CD4-positive, alpha-beta T cell (primary cell): ENCODE results near the gene MCU. TPM values are rescaled to one million over a fixed set of nuclear protein-coding genes. Genes with fewer than 3 reads are reported as not detected.

Experiments used
- ATAC-seq: fragments of 200-7000 bp; cut with Tn5 transposase; one replicate; pipeline ENCODE4 v1.10.0; 2022; ENCODE audit warnings: mild to moderate bottlenecking; ENCODE audit not compliant: poor library complexity
- CTCF ChIA-PET: fragments of 350-600 bp; sonication (Branson Sonifier 250); formaldehyde crosslinking; loops from one replicate; lab custom pipeline; 2021; ENCODE audit warnings: antibody characterized with exemption, inconsistent platforms; lab: Charles Lee
- POLR2A ChIA-PET: fragments of 350-600 bp; sonication (Branson Sonifier 250); formaldehyde crosslinking; loops from one replicate; lab custom pipeline; 2021; ENCODE audit warnings: antibody characterized with exemption, inconsistent platforms; lab: Charles Lee
- DNase-seq, 14 experiments: peaks; one replicate each; pipeline ENCODE4 v3.0.0-alpha.2; 2013 to 2020; ENCODE audit warnings: mixed read lengths in 2 of 14
- H3K27ac ChIP-seq, 2 donors: one replicate each; pipeline versions ENCODE4 v1.5.1 to v1.7.0; 2013; ENCODE audit warnings: low read length in 2 of 2, low read depth in 1 of 2, mild to moderate bottlenecking in 1 of 2
- H3K27me3 ChIP-seq, 2 experiments: 1 replicate in 1 of 2; 2 replicates in 1 of 2; pipeline versions ENCODE4 v1.6.1 to v1.7.0; 2013; ENCODE audit warnings: low read length in 2 of 2, control low read depth in 1 of 2, mild to moderate bottlenecking in 1 of 2, moderate library complexity in 1 of 2; ENCODE audit not compliant: insufficient read depth in 2 of 2, control insufficient read depth in 1 of 2
- H3K36me3 ChIP-seq: one replicate; pipeline ENCODE4 v1.6.1; 2013; ENCODE audit warnings: low read length, control low read depth; ENCODE audit not compliant: insufficient read depth
- H3K4me1 ChIP-seq: one replicate; pipeline ENCODE4 v1.6.1; 2013; ENCODE audit warnings: low read length, control low read depth; ENCODE audit not compliant: insufficient read depth
- H3K4me3 ChIP-seq: one replicate; pipeline ENCODE4 v1.5.1; 2013; ENCODE audit warnings: mild to moderate bottlenecking, low read length, moderate library complexity
- H3K9me3 ChIP-seq, 2 experiments: 1 replicate in 1 of 2; 2 replicates in 1 of 2; pipeline versions ENCODE4 v1.6.1 to v1.7.0; 2013; ENCODE audit warnings: low read length in 2 of 2, mild to moderate bottlenecking in 2 of 2, control low read depth in 1 of 2, moderate library complexity in 1 of 2; ENCODE audit not compliant: control insufficient read depth in 1 of 2, insufficient read depth in 1 of 2
- H3K27ac Mint-ChIP-seq: one replicate; pipeline ENCODE4 v1.8.0; 2020; ENCODE audit warnings: mixed read lengths
- H3K27me3 Mint-ChIP-seq: one replicate; pipeline ENCODE4 v1.8.0; 2021; ENCODE audit warnings: mixed read lengths
- H3K36me3 Mint-ChIP-seq: one replicate; pipeline ENCODE4 v1.8.0; 2021; ENCODE audit warnings: low read depth, mixed read lengths
- H3K4me1 Mint-ChIP-seq: one replicate; pipeline ENCODE4 v1.8.0; 2021; ENCODE audit warnings: low read depth, mixed read lengths
- H3K4me3 Mint-ChIP-seq: one replicate; pipeline ENCODE4 v1.8.0; 2020; ENCODE audit warnings: mild to moderate bottlenecking, mixed read lengths
- H3K9me3 Mint-ChIP-seq: one replicate; pipeline ENCODE4 v1.8.0; 2020; ENCODE audit warnings: mixed read lengths
- CTCF ChIP-seq: fragments of 200-600 bp; IDR thresholded peaks from one replicate; pipeline ENCODE4 v1.8.0; 2022; ENCODE audit warnings: antibody characterized with exemption, mild to moderate bottlenecking
- intact Hi-C, 2 experiments: fragments of 100-400 bp; cut with DNase I in 1 of 2; cut with micrococcal nuclease in 1 of 2; formaldehyde crosslinking; loops; one replicate each; pipeline versions ENCODE4 v1.15.1 to v1.9.0; 2023 to 2025; cut with DNase I, micrococcal nuclease
- total RNA-seq, 174 experiments: library from RNA in 2 of 174; stranded (reverse) in 2 of 174; gene quantifications; one replicate each; pipeline ENCODE4 v1.2.3 and lab custom pipeline; 2021 to 2026

MCU gene
- total RNA-seq, 2 experiments from 2014 or later: 10.3 to 12.0 TPM

GRCh38 chr10:72858067-72858466 lies 166.1 kb downstream of the MCU start:
- intact Hi-C loops: no loop called here
- Histone ChIP-seq H3K4me3 (no peak overlapping the region), H3K4me1 (no peaks in the 10 kb centered on the region), H3K27me3 (no peaks in the 10 kb centered on the region), H3K9me3 (no peaks in the 10 kb centered on the region), H3K36me3 (peaks cover 3% of the 10 kb centered on the region), H3K27ac (no peak overlapping the region)
- no peak for TF ChIP-seq CTCF
- Mint-ChIP-seq H3K4me1 (no peaks in the 10 kb centered on the region), H3K36me3 (peaks cover 18% of the 10 kb centered on the region), H3K27me3 (no peaks in the 10 kb centered on the region), H3K4me3 (no peak overlapping the region), H3K27ac (no peak overlapping the region), H3K9me3 (no peaks in the 10 kb centered on the region)
- ChIA-PET CTCF (no interaction called here), POLR2A (interaction anchor here (1.0 kb wide), 1 partner anchor 12 kb away, joined by 3 read pairs; no protein-coding TSS in a partner anchor)
- no peak for ATAC-seq
- no peak for DNase-seq

GRCh38 chr10:72862957-72863356 lies 171.0 kb downstream of the MCU start:
- Histone ChIP-seq H3K27me3 (no peaks in the 10 kb centered on the region), H3K9me3 (no peaks in the 10 kb centered on the region), H3K4me1 (no peaks in the 10 kb centered on the region), H3K4me3 (no peak overlapping the region), H3K27ac (no peak overlapping the region), H3K36me3 (peaks cover 3% of the 10 kb centered on the region)
- TF ChIP-seq CTCF: no peak
- H3K36me3 Mint-ChIP-seq: peaks cover 33% of the 10 kb centered on the region
- CTCF ChIA-PET: no interaction called here
- H3K4me3 Mint-ChIP-seq: no peak overlapping the region
- DNase-seq (no peak), ATAC-seq (no peak)
- H3K4me1 Mint-ChIP-seq: no peaks in the 10 kb centered on the region
- H3K27me3 Mint-ChIP-seq: no peaks in the 10 kb centered on the region
- no peaks in the 10 kb centered on the region for H3K9me3 Mint-ChIP-seq
- POLR2A ChIA-PET: no interaction called here
- no peak overlapping the region for H3K27ac Mint-ChIP-seq
- intact Hi-C loops: no loop called here

GRCh38 chr10:72875250-72876055 lies 183.5 kb downstream of the MCU start:
- Mint-ChIP-seq H3K4me3 (no peak overlapping the region), H3K27ac (no peak overlapping the region), H3K36me3 (peaks cover 46% of the 10 kb centered on the region), H3K9me3 (peaks cover 1% of the 10 kb centered on the region), H3K27me3 (no peaks in the 10 kb centered on the region), H3K4me1 (no peaks in the 10 kb centered on the region)
- TF ChIP-seq CTCF: no peak
- CTCF ChIA-PET: no interaction called here
- H3K4me1 ChIP-seq: no peaks in the 10 kb centered on the region
- no peak overlapping the region for H3K27ac ChIP-seq
- intact Hi-C loops: loop anchor here (1.0 kb wide), 1 partner anchor 511 kb away; no protein-coding TSS in a partner anchor
- peak in 4 of 14 experiments; percentile 5 to 47 (median 38) for DNase-seq
- no peak for ATAC-seq
- H3K27me3 ChIP-seq: no peaks in the 10 kb centered on the region
- H3K4me3 ChIP-seq: no peak overlapping the region
- H3K9me3 ChIP-seq: no peaks in the 10 kb centered on the region
- POLR2A ChIA-PET: no interaction called here
- H3K36me3 ChIP-seq: peaks cover 4% of the 10 kb centered on the region
